H9 (cell line): ENCODE data around the gene ACACA. TPM values are rescaled to one million over a fixed set of nuclear protein-coding genes. Genes with fewer than 3 reads are reported as not detected.

ENCODE experiments used
- DNase-seq: peaks from one replicate; pipeline ENCODE4 v3.0.0-alpha.2; 2017
- H2AFZ ChIP-seq: one replicate; pipeline ENCODE4 v1.6.1; 2013; ENCODE audit warnings: mild to moderate bottlenecking, low read length, control low read depth, moderate library complexity
- H2AK5ac ChIP-seq: 2 replicates; pipeline ENCODE4 v1.6.1; 2013; ENCODE audit warnings: low read length, control low read depth, mixed read lengths; ENCODE audit not compliant: insufficient read length
- H2BK120ac ChIP-seq: one replicate; pipeline ENCODE4 v1.6.1; 2013; ENCODE audit warnings: low read depth, mild to moderate bottlenecking, low read length, control low read depth, inconsistent platforms; ENCODE audit not compliant: poor library complexity, severe bottlenecking
- H2BK12ac ChIP-seq: 2 replicates; pipeline ENCODE4 v1.6.1; 2013; ENCODE audit warnings: low read length, control low read depth, mixed read lengths, low read depth; ENCODE audit not compliant: insufficient read length
- H2BK15ac ChIP-seq: 2 replicates; pipeline ENCODE4 v1.6.1; 2013; ENCODE audit warnings: low read depth, low read length, control low read depth
- H2BK20ac ChIP-seq: one replicate; pipeline ENCODE4 v1.6.1; 2013; ENCODE audit warnings: low read depth, mild to moderate bottlenecking, low read length, control low read depth, inconsistent platforms; ENCODE audit not compliant: poor library complexity, severe bottlenecking
- H2BK5ac ChIP-seq: 2 replicates; pipeline ENCODE4 v1.6.1; 2013; ENCODE audit warnings: low read length, control low read depth, mixed read lengths; ENCODE audit not compliant: insufficient read length
- H3K14ac ChIP-seq: 2 replicates; pipeline ENCODE4 v1.6.1; 2013; ENCODE audit warnings: low read length, control low read depth; ENCODE audit not compliant: insufficient read depth
- H3K18ac ChIP-seq: 2 replicates; pipeline ENCODE4 v1.6.1; 2013; ENCODE audit warnings: low read depth, mild to moderate bottlenecking, mixed read lengths, low read length, control low read depth; ENCODE audit not compliant: insufficient read length
- H3K23ac ChIP-seq: 2 replicates; pipeline ENCODE4 v1.6.1; 2013; ENCODE audit warnings: low read length, control low read depth, mixed read lengths, low read depth; ENCODE audit not compliant: insufficient read length
- H3K23me2 ChIP-seq: 2 replicates; pipeline ENCODE4 v1.6.1; 2013; ENCODE audit warnings: low read depth, mild to moderate bottlenecking, mixed read lengths, low read length, control low read depth; ENCODE audit not compliant: insufficient read length, poor library complexity, severe bottlenecking
- H3K27ac ChIP-seq: 2 replicates; pipeline ENCODE4 v1.5.1; 2013; ENCODE audit warnings: low read length, control low read depth, mixed read lengths, low read depth; ENCODE audit not compliant: insufficient read length
- H3K27me3 ChIP-seq: 2 replicates; pipeline ENCODE4 v1.6.1; 2013; ENCODE audit warnings: low read length, control low read depth, inconsistent platforms; ENCODE audit not compliant: insufficient read depth
- H3K4ac ChIP-seq: 2 replicates; pipeline ENCODE4 v1.6.1; 2013; ENCODE audit warnings: low read depth, mild to moderate bottlenecking, control low read depth, inconsistent platforms, low read length, moderate library complexity
- H3K4me1 ChIP-seq: 2 replicates; pipeline ENCODE4 v1.6.1; 2013; ENCODE audit warnings: low read length, control low read depth, inconsistent platforms; ENCODE audit not compliant: insufficient read depth
- H3K4me2 ChIP-seq: 2 replicates; pipeline ENCODE4 v1.6.1; 2013; ENCODE audit warnings: low read length, control low read depth, mixed read lengths; ENCODE audit not compliant: insufficient read length, insufficient read depth
- H3K56ac ChIP-seq: 2 replicates; pipeline ENCODE4 v1.6.1; 2013; ENCODE audit warnings: low read depth, mild to moderate bottlenecking, mixed read lengths, low read length, control low read depth; ENCODE audit not compliant: insufficient read length
- H3K79me1 ChIP-seq: 2 replicates; pipeline ENCODE4 v1.6.1; 2013; ENCODE audit warnings: low read depth, mild to moderate bottlenecking, moderate library complexity, low read length, control low read depth, inconsistent platforms; ENCODE audit not compliant: insufficient read depth, poor library complexity, severe bottlenecking
- H3K79me2 ChIP-seq: 2 replicates; pipeline ENCODE4 v1.6.1; 2013; ENCODE audit warnings: low read length, control low read depth, inconsistent platforms; ENCODE audit not compliant: insufficient read depth
- H3K9ac ChIP-seq: 2 replicates; pipeline ENCODE4 v1.6.1; 2013; ENCODE audit warnings: low read length, control low read depth, mixed read lengths; ENCODE audit not compliant: insufficient read length; ENCODE audit errors: extremely low read depth
- H3K9me3 ChIP-seq: one replicate; pipeline ENCODE4 v1.6.1; 2013; ENCODE audit warnings: low read depth, low read length, inconsistent platforms; ENCODE audit not compliant: control insufficient read depth
- H3T11ph ChIP-seq: one replicate; pipeline ENCODE4 v1.6.1; 2013; ENCODE audit warnings: mild to moderate bottlenecking, low read length, control low read depth, inconsistent platforms
- H4K20me1 ChIP-seq: one replicate; pipeline ENCODE4 v1.6.1; 2013; ENCODE audit not compliant: control insufficient read depth, insufficient read length, insufficient read depth
- H4K5ac ChIP-seq: 2 replicates; pipeline ENCODE4 v1.6.1; 2013; ENCODE audit warnings: low read depth, mild to moderate bottlenecking, mixed read lengths, low read length, control low read depth; ENCODE audit not compliant: insufficient read length
- H4K8ac ChIP-seq: replicated peaks from 2 replicates; pipeline ENCODE4 v1.6.1; 2013; ENCODE audit warnings: low read length, control low read depth, mixed read lengths, low read depth; ENCODE audit not compliant: insufficient read length
- H4K91ac ChIP-seq: 2 replicates; pipeline ENCODE4 v1.6.1; 2013; ENCODE audit warnings: low read depth, mild to moderate bottlenecking, moderate library complexity, mixed read lengths, low read length, control low read depth; ENCODE audit not compliant: insufficient read length
- H3K27ac Mint-ChIP-seq, 3 experiments: 2 replicates in 2 of 3; 3 replicates in 1 of 3; pipeline ENCODE4 v1.8.0; 2020 to 2021; ENCODE audit warnings: mixed read lengths in 3 of 3, mild to moderate bottlenecking in 1 of 3, moderate library complexity in 1 of 3
- H3K27me3 Mint-ChIP-seq: 2 replicates; pipeline ENCODE4 v1.8.0; 2021; ENCODE audit warnings: low read depth, mild to moderate bottlenecking, moderate library complexity, mixed read lengths
- H3K36me3 Mint-ChIP-seq, 3 experiments: 2 replicates in 2 of 3; 3 replicates in 1 of 3; pipeline ENCODE4 v1.8.0; 2020 to 2021; ENCODE audit warnings: low read depth in 3 of 3, mixed read lengths in 3 of 3; ENCODE audit not compliant: insufficient read depth in 1 of 3
- H3K4me1 Mint-ChIP-seq, 2 experiments: 2 replicates each; pipeline ENCODE4 v1.8.0; 2020; ENCODE audit warnings: mixed read lengths in 2 of 2
- H3K4me3 Mint-ChIP-seq, 2 experiments: 2 replicates in 1 of 2; 3 replicates in 1 of 2; pipeline ENCODE4 v1.8.0; 2020 to 2021; ENCODE audit warnings: mild to moderate bottlenecking in 2 of 2, mixed read lengths in 2 of 2, moderate library complexity in 1 of 2
- H3K9me3 Mint-ChIP-seq, 2 experiments: 2 replicates in 1 of 2; 3 replicates in 1 of 2; pipeline ENCODE4 v1.8.0; 2020; ENCODE audit warnings: mild to moderate bottlenecking in 2 of 2, mixed read lengths in 2 of 2, moderate library complexity in 1 of 2
- WGBS: extraction: QIAGEN DNeasy Blood & Tissue Kit; methylation state at CpG from one replicate; pipeline ENCODE4 v1.1.7; 2013; ENCODE audit warnings: missing lambda C conversion rate, low lambda C conversion rate, mixed read lengths; ENCODE audit not compliant: insufficient read length; ENCODE audit errors: extremely low coverage; 5-methylcytosine and 5-hydroxymethylcytosine counted together
- total RNA-seq: library from RNA; stranded (reverse); gene quantifications from 2 replicates; pipeline ENCODE4 v1.2.1, GENCODE V29; 2021
- TF ChIP-seq, protein P1 (sequence below): fragments of 200-600 bp; sonication (generic); conservative IDR thresholded peaks from 3 replicates; pipeline ENCODE4 v1.8.0; 2021; ENCODE audit warnings: antibody characterized with exemption, mild to moderate bottlenecking

Gene ACACA
- total RNA-seq, 1 experiment from 2014 or later: 135 TPM

DNA sequence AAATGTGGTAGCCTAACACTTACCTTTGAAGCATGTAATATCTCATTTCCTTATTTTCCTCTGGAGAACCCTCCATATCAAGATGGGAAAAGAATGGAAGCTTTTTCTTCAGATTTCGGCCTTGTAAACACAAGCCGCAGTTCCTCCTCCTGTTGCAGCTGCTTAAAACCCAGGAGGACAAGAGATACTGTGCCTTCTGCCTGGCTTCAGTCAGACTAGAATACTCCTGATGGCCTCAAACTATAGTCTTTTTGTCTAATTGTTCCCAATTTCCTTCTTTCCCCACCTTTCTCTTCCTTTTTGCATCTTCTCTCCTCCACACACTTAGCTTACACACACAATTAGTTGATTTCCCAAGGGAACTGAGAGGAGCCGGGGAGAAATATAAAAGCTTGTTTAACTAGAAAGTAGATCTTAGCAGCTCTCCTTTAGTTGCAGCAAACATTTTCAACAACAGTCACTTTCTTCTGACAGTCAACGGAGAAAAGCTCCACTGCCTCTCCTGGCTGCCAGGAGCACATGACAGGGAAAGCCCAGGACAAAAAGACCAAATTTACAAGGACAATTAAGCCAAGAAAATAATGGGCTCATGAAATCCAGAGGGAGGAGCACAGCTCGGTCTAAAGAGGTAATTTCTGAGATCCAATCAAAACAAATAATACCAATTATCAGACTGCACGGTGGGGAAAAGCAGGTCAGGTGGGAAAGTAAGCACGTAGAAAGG is 107.2 kb downstream of the ACACA start:
- peaks cover 3% of the 10 kb centered on the region for H3K79me1 ChIP-seq
- H2BK120ac ChIP-seq: no peak overlapping the region
- no peak overlapping the region for H2AK5ac ChIP-seq
- no peak overlapping the region for H3K18ac ChIP-seq
- no peak overlapping the region for H3K4me2 ChIP-seq
- no peak overlapping the region for H4K91ac ChIP-seq
- peak overlapping the region; percentile 4 for H3K27ac ChIP-seq
- no peaks in the 10 kb centered on the region for H3K27me3 ChIP-seq
- Mint-ChIP-seq H3K36me3 (peaks cover 2 to 9% (median 4%) of the 10 kb centered on the region in 3 experiments; a peak in 5 of 7 replicates), H3K27ac (peak overlapping the region; percentile 86 to 98 (median 95)), H3K9me3 (no peaks in the 10 kb centered on the region; a peak in 1 of 5 replicates), H3K27me3 (no peaks in the 10 kb centered on the region), H3K4me1 (peaks cover 41 to 48% of the 10 kb centered on the region in 2 experiments), H3K4me3 (peak overlapping the region in 1 of 2 experiments; percentile 48; a peak in 2 of 5 replicates)
- no peak overlapping the region for H3K9ac ChIP-seq
- peaks cover 13% of the 10 kb centered on the region; the same call in 1 of the 2 replicates for H3K4me1 ChIP-seq
- H3K14ac ChIP-seq: no peak overlapping the region
- no peak for DNase-seq
- H2BK5ac ChIP-seq: no peak overlapping the region
- no peak overlapping the region for H2AFZ ChIP-seq
- no CpG with 5 or more reads among the region's 7 CpGs for WGBS
- H3T11ph ChIP-seq: peak overlapping the region; percentile 19
- no peak overlapping the region for H2BK20ac ChIP-seq
- no peak overlapping the region for H3K23ac ChIP-seq
- H4K20me1 ChIP-seq: no peaks in the 10 kb centered on the region
- no peak overlapping the region for H2BK15ac ChIP-seq
- no peak overlapping the region for H4K8ac ChIP-seq
- no peak overlapping the region for H3K4ac ChIP-seq
- H3K9me3 ChIP-seq: no peaks in the 10 kb centered on the region
- TF ChIP-seq, protein P1, sequence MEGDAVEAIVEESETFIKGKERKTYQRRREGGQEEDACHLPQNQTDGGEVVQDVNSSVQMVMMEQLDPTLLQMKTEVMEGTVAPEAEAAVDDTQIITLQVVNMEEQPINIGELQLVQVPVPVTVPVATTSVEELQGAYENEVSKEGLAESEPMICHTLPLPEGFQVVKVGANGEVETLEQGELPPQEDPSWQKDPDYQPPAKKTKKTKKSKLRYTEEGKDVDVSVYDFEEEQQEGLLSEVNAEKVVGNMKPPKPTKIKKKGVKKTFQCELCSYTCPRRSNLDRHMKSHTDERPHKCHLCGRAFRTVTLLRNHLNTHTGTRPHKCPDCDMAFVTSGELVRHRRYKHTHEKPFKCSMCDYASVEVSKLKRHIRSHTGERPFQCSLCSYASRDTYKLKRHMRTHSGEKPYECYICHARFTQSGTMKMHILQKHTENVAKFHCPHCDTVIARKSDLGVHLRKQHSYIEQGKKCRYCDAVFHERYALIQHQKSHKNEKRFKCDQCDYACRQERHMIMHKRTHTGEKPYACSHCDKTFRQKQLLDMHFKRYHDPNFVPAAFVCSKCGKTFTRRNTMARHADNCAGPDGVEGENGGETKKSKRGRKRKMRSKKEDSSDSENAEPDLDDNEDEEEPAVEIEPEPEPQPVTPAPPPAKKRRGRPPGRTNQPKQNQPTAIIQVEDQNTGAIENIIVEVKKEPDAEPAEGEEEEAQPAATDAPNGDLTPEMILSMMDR: no peak
- no peaks in the 10 kb centered on the region for H3K23me2 ChIP-seq
- no peak overlapping the region for H2BK12ac ChIP-seq
- H3K56ac ChIP-seq: no peak overlapping the region
- no peak overlapping the region for H4K5ac ChIP-seq
- peaks cover 5% of the 10 kb centered on the region; the same call in 1 of the 2 replicates for H3K79me2 ChIP-seq
